Measurements from ENCODE around the gene CCDC154. TPM values are rescaled to one million over a fixed set of nuclear protein-coding genes. Genes with fewer than 3 reads are reported as not detected.

Gene CCDC154
- total and polyA plus RNA-seq, 5 donors = 0.39 to 1.8 (median 0.57) TPM

GRCh38 chr16:1433756-1434155, 10.6 kb downstream of the CCDC154 start:
- no peak for DNase-seq
- intact Hi-C loops (cut with DNase I) = no loop called here
- H3K9me3 ChIP-seq (ENCODE audit: control insufficient read depth, low read length) = no peaks in the 10 kb centered on the region
- H3K27ac ChIP-seq (ENCODE audit: low read length) = no peak overlapping the region
- ATAC-seq = no peak
- no peaks in the 10 kb centered on the region for H3K4me1 ChIP-seq (ENCODE audit: control insufficient read depth, insufficient read depth, low read length)
- H3K27me3 ChIP-seq (ENCODE audit: control insufficient read depth, insufficient read depth) = no peaks in the 10 kb centered on the region
- 63% methylated on average over 22 of the region's 22 CpGs for WGBS
- no peak overlapping the region for H3K4me3 ChIP-seq (ENCODE audit: low read length)

GRCh38 chr16:1433263-1433560, 11.1 kb downstream of the CCDC154 start:
- H3K4me1 ChIP-seq (ENCODE audit: control insufficient read depth, insufficient read depth, low read length) = no peaks in the 10 kb centered on the region
- ATAC-seq = no peak
- no peak for DNase-seq
- no peak overlapping the region for H3K27ac ChIP-seq (ENCODE audit: low read length)
- H3K27me3 ChIP-seq (ENCODE audit: control insufficient read depth, insufficient read depth) = no peaks in the 10 kb centered on the region
- H3K9me3 ChIP-seq (ENCODE audit: control insufficient read depth, low read length) = no peaks in the 10 kb centered on the region
- intact Hi-C loops (cut with DNase I) = no loop called here
- no peak overlapping the region for H3K4me3 ChIP-seq (ENCODE audit: low read length)
- 88% methylated on average over 14 of the region's 14 CpGs for WGBS

- Histone ChIP-seq H3K27me3 (ENCODE audit: control insufficient read depth, insufficient read depth) (no peaks in the 10 kb centered on the region), H3K9me3 (ENCODE audit: control insufficient read depth, low read length) (no peaks in the 10 kb centered on the region), H3K4me1 (ENCODE audit: control insufficient read depth, insufficient read depth, low read length) (no peaks in the 10 kb centered on the region), H3K27ac (ENCODE audit: low read length) (no peak overlapping the region), H3K4me3 (ENCODE audit: low read length) (no peak overlapping the region)
- DNase-seq (peak in 1 of 3 donors; percentile 64), ATAC-seq (no peak)
- intact Hi-C loops (cut with DNase I) = no loop called here
- WGBS = 69% methylated on average over 63 of the region's 63 CpGs
Observed at GRCh38 chr16:1432388-1433262, 11.7 kb downstream of the CCDC154 start.

GRCh38 chr16:1431497-1432270, 12.7 kb downstream of the CCDC154 start:
- ATAC-seq (no peak), DNase-seq (no peak)
- Histone ChIP-seq H3K9me3 (ENCODE audit: control insufficient read depth, low read length) (no peaks in the 10 kb centered on the region), H3K27ac (ENCODE audit: low read length) (no peak overlapping the region), H3K4me1 (ENCODE audit: control insufficient read depth, insufficient read depth, low read length) (no peaks in the 10 kb centered on the region), H3K4me3 (ENCODE audit: low read length) (no peak overlapping the region), H3K27me3 (ENCODE audit: control insufficient read depth, insufficient read depth) (no peaks in the 10 kb centered on the region)
- intact Hi-C loops (cut with DNase I) = no loop called here
- WGBS = 78% methylated on average over 20 of the region's 20 CpGs

GRCh38 chr16:1430759-1431496, 13.4 kb downstream of the CCDC154 start, which contains the start of gene PERCC1:
TSS of gene PERCC1 (plus strand) at chr16:1431078. CDS start at chr16:1432594, 1,516 bp downstream.
- intact Hi-C loops (cut with DNase I) = no loop called here
- no peaks in the 10 kb centered on the region for H3K9me3 ChIP-seq (ENCODE audit: control insufficient read depth, low read length)
- no peaks in the 10 kb centered on the region for H3K27me3 ChIP-seq (ENCODE audit: control insufficient read depth, insufficient read depth)
- H3K27ac ChIP-seq (ENCODE audit: low read length) = no peak within 1 kb of the TSS
- no peak within 1 kb of the TSS for H3K4me3 ChIP-seq (ENCODE audit: low read length)
- WGBS = 44% methylated on average over 35 of the region's 35 CpGs
- no peaks in the 10 kb centered on the region for H3K4me1 ChIP-seq (ENCODE audit: control insufficient read depth, insufficient read depth, low read length)
- ATAC-seq (no peak), DNase-seq (no peak)

- H3K4me1 ChIP-seq (ENCODE audit: control insufficient read depth, insufficient read depth, low read length) = no peaks in the 10 kb centered on the region
- H3K4me3 ChIP-seq (ENCODE audit: low read length) = no peak overlapping the region
- H3K9me3 ChIP-seq (ENCODE audit: control insufficient read depth, low read length) = no peaks in the 10 kb centered on the region
- H3K27me3 ChIP-seq (ENCODE audit: control insufficient read depth, insufficient read depth) = no peaks in the 10 kb centered on the region
- no peak for ATAC-seq
- intact Hi-C loops (cut with DNase I) = no loop called here
- no peak overlapping the region for H3K27ac ChIP-seq (ENCODE audit: low read length)
- 57% methylated on average over 14 of the region's 14 CpGs for WGBS
- DNase-seq = no peak
Observed at GRCh38 chr16:1430214-1430758, 14.1 kb downstream of the CCDC154 start.

- no peak overlapping the region for H3K27ac ChIP-seq (ENCODE audit: low read length)
- DNase-seq (no peak), ATAC-seq (no peak)
- no peaks in the 10 kb centered on the region for H3K9me3 ChIP-seq (ENCODE audit: control insufficient read depth, low read length)
- no peak overlapping the region for H3K4me3 ChIP-seq (ENCODE audit: low read length)
- H3K27me3 ChIP-seq (ENCODE audit: control insufficient read depth, insufficient read depth) = no peaks in the 10 kb centered on the region
- intact Hi-C loops (cut with DNase I) = no loop called here
- WGBS = 89% methylated on average over 13 of the region's 13 CpGs
- no peaks in the 10 kb centered on the region for H3K4me1 ChIP-seq (ENCODE audit: control insufficient read depth, insufficient read depth, low read length)
Observed at GRCh38 chr16:1429631-1430030, 14.7 kb downstream of the CCDC154 start.

GRCh38 chr16:1429012-1429411, 15.3 kb downstream of the CCDC154 start:
- no peak for DNase-seq
- intact Hi-C loops (cut with DNase I) = no loop called here
- Histone ChIP-seq H3K27me3 (ENCODE audit: control insufficient read depth, insufficient read depth) (no peaks in the 10 kb centered on the region), H3K4me1 (ENCODE audit: control insufficient read depth, insufficient read depth, low read length) (no peaks in the 10 kb centered on the region), H3K4me3 (ENCODE audit: low read length) (no peak overlapping the region), H3K27ac (ENCODE audit: low read length) (no peak overlapping the region), H3K9me3 (ENCODE audit: control insufficient read depth, low read length) (no peaks in the 10 kb centered on the region)
- ATAC-seq = peak; percentile 2 to 5
- WGBS = 87% methylated on average over 11 of the region's 11 CpGs

GRCh38 chr16:1428511-1428910, 15.8 kb downstream of the CCDC154 start:
- ATAC-seq (peak in 1 of 2 donors; percentile 32), DNase-seq (peak in 1 of 3 donors; percentile 86)
- no peak overlapping the region for H3K4me3 ChIP-seq (ENCODE audit: low read length)
- no peaks in the 10 kb centered on the region for H3K27me3 ChIP-seq (ENCODE audit: control insufficient read depth, insufficient read depth)
- WGBS = 19% methylated on average over 21 of the region's 21 CpGs
- H3K9me3 ChIP-seq (ENCODE audit: control insufficient read depth, low read length) = no peaks in the 10 kb centered on the region
- intact Hi-C loops (cut with DNase I) = no loop called here
- no peaks in the 10 kb centered on the region for H3K4me1 ChIP-seq (ENCODE audit: control insufficient read depth, insufficient read depth, low read length)
- H3K27ac ChIP-seq (ENCODE audit: low read length) = no peak overlapping the region

- H3K27ac ChIP-seq (ENCODE audit: low read length) = no peak overlapping the region
- H3K9me3 ChIP-seq (ENCODE audit: control insufficient read depth, low read length) = no peaks in the 10 kb centered on the region
- intact Hi-C loops (cut with DNase I) = no loop called here
- H3K27me3 ChIP-seq (ENCODE audit: control insufficient read depth, insufficient read depth) = no peaks in the 10 kb centered on the region
- no peak for DNase-seq
- WGBS = 85% methylated on average over 53 of the region's 53 CpGs
- no peaks in the 10 kb centered on the region for H3K4me1 ChIP-seq (ENCODE audit: control insufficient read depth, insufficient read depth, low read length)
- no peak for ATAC-seq
- no peak overlapping the region for H3K4me3 ChIP-seq (ENCODE audit: low read length)
Observed at GRCh38 chr16:1427473-1428461, 16.6 kb downstream of the CCDC154 start.
